RWPE2 (cell line): Measurements from ENCODE around the gene ABCC8.

Experiments
- ATAC-seq: fragments of 200-7000 bp; cut with Tn5 transposase; 3 replicates; pipeline ENCODE4 v1.9.1; 2021; ENCODE audit warnings: low read depth
- DNase-seq: peaks from one replicate; pipeline ENCODE4 v3.0.0-alpha.2; 2020; ENCODE audit warnings: low spot score
- H3K27ac ChIP-seq: fragments of 450-650 bp; 2 replicates; pipeline ENCODE4 v1.5.1; 2017; ENCODE audit warnings: mild to moderate bottlenecking; ENCODE audit not compliant: poor library complexity, severe bottlenecking
- H3K27me3 ChIP-seq: fragments of 250-450 bp; sonication (Bioruptor Pico); 2 replicates; pipeline ENCODE4 v1.5.1; 2021; ENCODE audit warnings: mild to moderate bottlenecking, moderate library complexity; ENCODE audit not compliant: insufficient read depth, poor library complexity, severe bottlenecking
- H3K36me3 ChIP-seq: fragments of 250-450 bp; sonication (Bioruptor Pico); 2 replicates; pipeline ENCODE4 v1.5.1; 2020; ENCODE audit warnings: low read depth, mild to moderate bottlenecking, moderate library complexity
- H3K4me1 ChIP-seq: fragments of 250-450 bp; sonication (Bioruptor Pico); 2 replicates; pipeline ENCODE4 v1.5.1; 2021; ENCODE audit warnings: mild to moderate bottlenecking, moderate library complexity; ENCODE audit not compliant: insufficient read depth, poor library complexity, severe bottlenecking
- H3K4me3 ChIP-seq: fragments of 250-450 bp; sonication (Bioruptor Pico); 2 replicates; pipeline ENCODE4 v1.5.1; 2021; ENCODE audit warnings: mild to moderate bottlenecking, moderate library complexity; ENCODE audit not compliant: severe bottlenecking
- H3K9me3 ChIP-seq: fragments of 250-450 bp; sonication (Bioruptor Pico); 2 replicates; pipeline ENCODE4 v1.5.1; 2021; ENCODE audit warnings: mild to moderate bottlenecking, moderate library complexity; ENCODE audit not compliant: severe bottlenecking
- TF ChIP-seq, protein P1 (sequence below): fragments of 450-650 bp; IDR thresholded peaks from one replicate; pipeline ENCODE4 v1.5.1; 2017; ENCODE audit warnings: mild to moderate bottlenecking, moderate library complexity; ENCODE audit not compliant: poor library complexity, severe bottlenecking

The ABCC8 gene

DNA sequence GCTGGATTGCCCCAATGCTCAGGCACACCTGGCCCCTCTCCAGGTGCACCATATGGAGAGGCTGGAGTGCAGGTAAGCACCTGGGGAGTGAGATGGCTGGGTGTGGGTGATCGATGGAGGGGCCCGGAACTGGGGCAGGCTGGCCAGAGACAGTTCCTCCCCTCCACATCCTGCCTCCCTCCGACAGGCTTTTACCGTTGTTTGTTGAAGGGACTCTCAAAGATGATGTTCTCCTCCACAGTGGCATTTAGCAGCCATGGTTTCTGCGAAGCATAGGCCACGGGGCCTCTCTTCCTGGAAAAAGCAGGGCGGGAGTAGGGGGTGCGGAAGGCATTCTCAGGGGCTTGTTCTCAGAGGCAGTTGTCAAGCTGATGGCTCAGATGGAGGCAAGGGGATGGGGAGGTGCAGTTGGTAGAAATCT lies 62.3 kb downstream of the ABCC8 start:
- Histone ChIP-seq H3K36me3 (no peaks in the 10 kb centered on the region), H3K27me3 (peaks cover 4% of the 10 kb centered on the region), H3K4me3 (no peak overlapping the region), H3K27ac (no peak overlapping the region), H3K4me1 (no peaks in the 10 kb centered on the region), H3K9me3 (no peaks in the 10 kb centered on the region)
- DNase-seq (no peak), ATAC-seq (no peak)
- TF ChIP-seq, protein P1, sequence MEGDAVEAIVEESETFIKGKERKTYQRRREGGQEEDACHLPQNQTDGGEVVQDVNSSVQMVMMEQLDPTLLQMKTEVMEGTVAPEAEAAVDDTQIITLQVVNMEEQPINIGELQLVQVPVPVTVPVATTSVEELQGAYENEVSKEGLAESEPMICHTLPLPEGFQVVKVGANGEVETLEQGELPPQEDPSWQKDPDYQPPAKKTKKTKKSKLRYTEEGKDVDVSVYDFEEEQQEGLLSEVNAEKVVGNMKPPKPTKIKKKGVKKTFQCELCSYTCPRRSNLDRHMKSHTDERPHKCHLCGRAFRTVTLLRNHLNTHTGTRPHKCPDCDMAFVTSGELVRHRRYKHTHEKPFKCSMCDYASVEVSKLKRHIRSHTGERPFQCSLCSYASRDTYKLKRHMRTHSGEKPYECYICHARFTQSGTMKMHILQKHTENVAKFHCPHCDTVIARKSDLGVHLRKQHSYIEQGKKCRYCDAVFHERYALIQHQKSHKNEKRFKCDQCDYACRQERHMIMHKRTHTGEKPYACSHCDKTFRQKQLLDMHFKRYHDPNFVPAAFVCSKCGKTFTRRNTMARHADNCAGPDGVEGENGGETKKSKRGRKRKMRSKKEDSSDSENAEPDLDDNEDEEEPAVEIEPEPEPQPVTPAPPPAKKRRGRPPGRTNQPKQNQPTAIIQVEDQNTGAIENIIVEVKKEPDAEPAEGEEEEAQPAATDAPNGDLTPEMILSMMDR = no peak

DNA sequence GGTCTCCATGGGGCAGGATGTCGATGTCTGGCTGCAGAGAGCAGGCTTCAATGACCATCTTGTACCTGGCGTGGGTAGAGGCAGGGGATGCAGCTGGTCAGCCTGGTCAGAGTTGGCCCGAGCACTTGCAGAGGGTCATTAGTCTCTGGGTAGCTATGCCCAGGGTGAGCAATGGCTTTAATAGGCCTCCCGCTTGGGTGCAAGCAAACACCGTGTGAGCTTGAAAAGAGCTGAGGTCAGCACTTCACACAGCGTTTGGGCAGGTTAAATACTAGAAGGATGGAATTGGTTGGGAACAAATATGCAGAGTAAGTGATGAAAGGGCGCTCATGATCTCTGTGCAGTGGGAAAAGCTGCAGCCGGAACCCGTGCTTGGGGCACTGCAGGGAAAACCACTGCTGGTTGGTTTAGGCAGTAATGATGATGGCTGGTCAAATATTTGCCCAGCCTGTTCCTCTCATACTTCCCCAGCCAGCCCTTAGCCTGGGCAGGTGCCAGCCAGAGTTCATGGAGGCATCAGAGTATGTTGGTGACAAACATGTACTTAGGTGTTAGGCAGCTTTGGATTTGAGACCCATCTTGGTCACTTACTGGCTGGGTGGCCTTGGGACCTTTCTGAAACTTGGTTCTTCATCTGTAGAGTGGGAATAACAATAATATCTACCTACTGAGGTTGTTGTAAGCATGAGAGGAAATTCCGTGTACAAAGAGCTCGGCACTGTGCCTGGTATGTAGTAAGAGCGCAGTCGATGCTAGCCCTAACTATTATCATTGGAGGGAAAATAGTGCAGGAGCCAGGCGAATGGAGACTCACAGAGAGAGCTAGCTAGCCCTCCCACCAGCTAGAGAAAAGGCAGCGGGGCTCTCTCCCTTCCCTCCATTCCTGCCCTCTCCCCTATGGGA lies 63.0 kb downstream of the ABCC8 start:
- H3K27me3 ChIP-seq = peaks cover 2% of the 10 kb centered on the region
- no peak overlapping the region for H3K27ac ChIP-seq
- H3K9me3 ChIP-seq = no peaks in the 10 kb centered on the region
- no peaks in the 10 kb centered on the region for H3K36me3 ChIP-seq
- ATAC-seq (no peak), DNase-seq (no peak)
- no peak overlapping the region for H3K4me3 ChIP-seq
- no peaks in the 10 kb centered on the region for H3K4me1 ChIP-seq
- TF ChIP-seq, protein P1 = no peak

DNA sequence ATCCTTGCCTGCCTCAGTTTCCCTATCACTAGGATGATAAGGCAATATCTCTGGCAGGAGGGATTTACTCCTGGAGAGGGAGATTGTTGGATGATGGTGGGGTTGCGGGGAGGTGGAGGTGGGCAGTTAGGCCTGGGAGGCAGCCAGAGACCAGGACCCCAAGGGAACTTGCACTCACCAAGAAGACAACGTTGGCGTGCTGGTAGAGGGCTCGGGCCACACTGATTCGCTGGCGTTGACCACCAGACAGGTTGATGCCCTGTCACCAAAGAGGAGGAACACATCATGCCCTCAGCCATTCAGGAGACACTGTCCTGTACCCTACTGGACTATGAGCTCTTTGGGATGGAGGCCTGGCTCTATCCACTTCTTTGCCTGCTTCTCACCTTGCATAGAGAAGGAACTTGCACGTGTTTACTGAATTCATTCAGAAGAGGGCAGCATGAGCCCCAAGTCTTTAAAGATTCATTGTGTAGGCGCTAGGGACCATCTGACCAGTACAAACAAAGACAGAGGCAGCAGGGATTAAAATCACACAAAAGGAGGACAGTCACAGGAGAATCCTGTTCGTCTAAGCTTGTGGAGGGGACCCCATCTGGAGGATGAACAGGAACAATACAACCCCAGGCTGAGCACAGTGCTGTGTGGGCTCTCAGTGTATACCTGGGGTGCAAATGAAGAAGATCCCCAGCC lies 64.0 kb downstream of the ABCC8 start:
- peaks cover under 1% of the 10 kb centered on the region for H3K9me3 ChIP-seq
- H3K4me1 ChIP-seq = no peaks in the 10 kb centered on the region
- H3K27me3 ChIP-seq = no peaks in the 10 kb centered on the region
- no peaks in the 10 kb centered on the region for H3K36me3 ChIP-seq
- DNase-seq (no peak), ATAC-seq (no peak)
- H3K4me3 ChIP-seq = no peak overlapping the region
- no peak overlapping the region for H3K27ac ChIP-seq
- TF ChIP-seq, protein P1 = no peak

DNA sequence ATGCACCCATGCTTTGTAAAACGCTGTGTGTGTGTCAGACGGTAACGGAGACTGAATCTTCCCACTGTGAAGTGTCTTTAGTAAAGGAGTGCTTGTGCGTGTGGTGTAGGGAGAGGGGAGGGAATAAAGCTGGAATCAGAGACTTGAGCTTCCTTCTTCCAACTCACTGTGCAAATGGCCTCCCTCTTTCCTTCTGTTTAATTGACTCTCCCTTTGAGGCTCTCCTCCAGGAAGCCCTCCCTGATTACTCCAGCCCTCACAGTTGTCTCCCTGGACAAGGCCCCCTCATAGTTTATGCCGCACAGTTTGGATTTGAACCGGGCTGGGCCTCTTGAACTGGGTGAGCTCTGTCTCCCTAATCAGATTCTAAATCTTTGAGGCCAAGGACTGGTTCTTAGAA lies 65.2 kb downstream of the ABCC8 start:
- Histone ChIP-seq H3K4me3 (no peak overlapping the region), H3K4me1 (no peaks in the 10 kb centered on the region), H3K27ac (no peak overlapping the region), H3K9me3 (peaks cover 2% of the 10 kb centered on the region), H3K27me3 (no peaks in the 10 kb centered on the region), H3K36me3 (no peaks in the 10 kb centered on the region)
- no peak for ATAC-seq
- DNase-seq = no peak
- TF ChIP-seq, protein P1 = no peak
